Heart right ventricle (tissue), 16 donors: Measurements from ENCODE around the gene ECEL1. TPM values are rescaled to one million over a fixed set of nuclear protein-coding genes. Genes with fewer than 3 reads are reported as not detected.
A peak's percentile ranks its signal among the peaks of the same experiment; 100 is the strongest.

Experiments used
- ATAC-seq, 8 donors: fragments of 200-7000 bp; cut with Tn5 transposase; one replicate each; pipeline ENCODE4 v1.9.1; 2020; ENCODE audit warnings: mild to moderate bottlenecking in 8 of 8, moderate library complexity in 8 of 8, moderate number of reproducible peaks in 1 of 8
- DNase-seq, 2 donors: peaks; one replicate each; pipeline ENCODE4 v3.0.0-alpha.2; 2020
- H3K27ac ChIP-seq, 10 donors: fragments of 200-600 bp; sonication (generic) in 2 of 10; one replicate each; pipeline versions ENCODE4 v1.5.0 to v1.8.0; 2020 to 2022; ENCODE audit warnings: mild to moderate bottlenecking in 3 of 10
- H3K27me3 ChIP-seq, 7 donors: fragments of 200-600 bp; one replicate each; pipeline ENCODE4 v1.8.0; 2021 to 2022; ENCODE audit warnings: mild to moderate bottlenecking in 2 of 7
- H3K36me3 ChIP-seq, 9 donors: fragments of 200-600 bp; sonication (generic) in 1 of 9; one replicate each; pipeline versions ENCODE4 v1.5.0 to v1.8.0; 2020 to 2022; ENCODE audit warnings: mild to moderate bottlenecking in 2 of 9
- H3K4me1 ChIP-seq, 9 donors: fragments of 200-600 bp; sonication (generic) in 1 of 9; one replicate each; pipeline versions ENCODE4 v1.5.0 to v1.8.0; 2020 to 2022; ENCODE audit warnings: mild to moderate bottlenecking in 4 of 9
- H3K4me3 ChIP-seq, 10 donors: fragments of 200-600 bp; sonication (generic) in 2 of 10; one replicate each; pipeline versions ENCODE4 v1.5.0 to v1.8.0; 2020 to 2022; ENCODE audit warnings: mild to moderate bottlenecking in 7 of 10, moderate library complexity in 2 of 10
- H3K9me3 ChIP-seq, 11 donors: fragments of 200-600 bp in 10 of 11; sonication (generic) in 2 of 11; one replicate each; pipeline versions ENCODE4 v1.5.0 to v1.8.0; 2013 to 2022; ENCODE audit warnings: mild to moderate bottlenecking in 2 of 11, control low read depth in 1 of 11, moderate library complexity in 1 of 11
- CTCF ChIP-seq, 9 donors: fragments of 200-600 bp; sonication (generic) in 2 of 9; IDR thresholded peaks; one replicate each; pipeline versions ENCODE4 v1.5.0 to v1.8.0; 2021 to 2022; ENCODE audit warnings: antibody characterized with exemption in 9 of 9, mild to moderate bottlenecking in 5 of 9, moderate library complexity in 1 of 9
- WGBS, 2 donors: extraction: QIAGEN DNeasy Blood & Tissue Kit; methylation state at CpG; one replicate each; pipeline ENCODE4 v1.1.7; 2013; ENCODE audit warnings: inconsistent platforms in 1 of 2; 5-methylcytosine and 5-hydroxymethylcytosine counted together
- intact Hi-C, 10 donors: fragments of 100-400 bp; cut with DNase I; formaldehyde crosslinking; loops; one replicate each; pipeline versions ENCODE4 v1.11.1 to v1.14.2; 2022
- polyA plus RNA-seq, 2 donors: library from polyadenylated mRNA; stranded (reverse); fragments of 200-250 nt; gene quantifications; one replicate each; pipeline ENCODE4 v1.2.3, GENCODE V29; 2013
- total RNA-seq, 10 donors: library from RNA; stranded (reverse); fragmentation: NEBNext Ultra II Directional in 3 of 10; extraction: Animal tissue kit (Norgen Biotek cat#: 25700) in 3 of 10; gene quantifications; one replicate each; pipeline versions ENCODE4 v1.2.1 to v1.2.4, GENCODE V29; 2021 to 2023
- donor health status: Arrhythmogenic right ventricular cardiomyopathy.
- donor health status: ischemic (EF 13 %, LVEDD 7.1; RV severe dilation, severe dysfunction).
- donor health status: healthy with polysubstance abuse.
- donor health status: DM: no; HTN: yes; CAD: no.
- donor health status: DM: no; HTN: no; CAD: no.
- donor health status: ischemic (EF 25% LVEDD 6.9; RV normal size, moderate dysfunction).
- donor health status: ischemic (EF 25% LVEDD 5.7; RV mildly dilated, moderate dysfunction).
- donor health status: healthy.
- donor health status: DM: yes; HTN: yes; CAD: no.
- donor health status: Ischemic cardiomyopathy.
- donor health status: ischemic (EF 35%, LVEDD 5.7; RV mildly dilated, moderate dysfunction).
- donor health status: nonischemic (EF 11% LVEDD 7.7; RV severe dilation, severe dysfunction).
- donor health status: DM: yes; HTN: yes; CAD: no.
- donor health status: PGD.
- donor health status: ischemic (EF 29% LVEDD 5.4; RV normal size, mild dysfunction).
- donor health status: nonischemic (EF 23%, LVEDD 6.1; RV moderate dilation, normal function).

Gene ECEL1
- total and polyA plus RNA-seq, 12 donors: 0.23 to 1.5 (median 0.39) TPM; not detected in 8

- no peak for DNase-seq
- 49 to 50% methylated on average over 10 of the region's 10 CpGs for WGBS, 2 donors
- TF ChIP-seq CTCF (IDR thresholded peaks at IDR 0.05): no peak
Observed at GRCh38 chr2:232505856-232506255, 18.2 kb upstream of the ECEL1 start.

GRCh38 chr2:232504438-232504837 is 16.8 kb upstream of the ECEL1 start:
- no peak overlapping the region for H3K4me3 ChIP-seq
- no peak overlapping the region for H3K27ac ChIP-seq
- WGBS, 2 donors: 58 to 87% methylated on average over 2 of the region's 2 CpGs
- DNase-seq (no peak), ATAC-seq (no peak)
- no peaks in the 10 kb centered on the region for H3K9me3 ChIP-seq
- intact Hi-C loops: no loop called here
- H3K27me3 ChIP-seq: peaks cover 6 to 59% (median 37%) of the 10 kb centered on the region in 7 donors
- H3K4me1 ChIP-seq: peaks cover 3 to 20% (median 9%) of the 10 kb centered on the region in 9 donors
- TF ChIP-seq CTCF (IDR thresholded peaks at IDR 0.05): no peak
- no peaks in the 10 kb centered on the region for H3K36me3 ChIP-seq

More at GRCh38 chr2:232505856-232506255, 18.2 kb upstream of the ECEL1 start:
- Histone ChIP-seq H3K27ac (no peak overlapping the region), H3K27me3 (peaks cover 6 to 55% (median 37%) of the 10 kb centered on the region in 7 donors), H3K36me3 (no peaks in the 10 kb centered on the region), H3K9me3 (no peaks in the 10 kb centered on the region), H3K4me3 (no peak overlapping the region), H3K4me1 (peaks cover 3 to 20% (median 9%) of the 10 kb centered on the region in 9 donors)
- intact Hi-C loops: no loop called here
- no peak for ATAC-seq

GRCh38 chr2:232503809-232504323 is 16.2 kb upstream of the ECEL1 start:
- Histone ChIP-seq H3K27ac (peak overlapping the region in 1 of 10 donors; percentile 22), H3K4me3 (peak overlapping the region in 7 of 10 donors; percentile 44 to 60 (median 50))
- DNase-seq: no peak

More at GRCh38 chr2:232503809-232504323, 16.2 kb upstream of the ECEL1 start:
- H3K4me1 ChIP-seq: peaks cover 3 to 20% (median 9%) of the 10 kb centered on the region in 9 donors
- no peak for ATAC-seq
- H3K36me3 ChIP-seq: no peaks in the 10 kb centered on the region
- H3K27me3 ChIP-seq: peaks cover 6 to 59% (median 37%) of the 10 kb centered on the region in 7 donors
- TF ChIP-seq CTCF (IDR thresholded peaks at IDR 0.05): no peak
- intact Hi-C loops: no loop called here
- no peaks in the 10 kb centered on the region for H3K9me3 ChIP-seq
- 29 to 30% methylated on average over 16 of the region's 16 CpGs for WGBS, 2 donors
